NT2/D1 (cell line): ENCODE results near the gene KRT38.

Experiments used
- YY1 ChIP-seq: IDR thresholded peaks from 2 replicates; pipeline ENCODE4 v1.6.1; 2011; ENCODE audit not compliant: insufficient read length, insufficient read depth
- ZNF274 ChIP-seq: IDR thresholded peaks from 2 replicates; pipeline ENCODE4 v1.6.1; 2011; ENCODE audit warnings: mild to moderate bottlenecking, low read depth, low read length

DNA sequence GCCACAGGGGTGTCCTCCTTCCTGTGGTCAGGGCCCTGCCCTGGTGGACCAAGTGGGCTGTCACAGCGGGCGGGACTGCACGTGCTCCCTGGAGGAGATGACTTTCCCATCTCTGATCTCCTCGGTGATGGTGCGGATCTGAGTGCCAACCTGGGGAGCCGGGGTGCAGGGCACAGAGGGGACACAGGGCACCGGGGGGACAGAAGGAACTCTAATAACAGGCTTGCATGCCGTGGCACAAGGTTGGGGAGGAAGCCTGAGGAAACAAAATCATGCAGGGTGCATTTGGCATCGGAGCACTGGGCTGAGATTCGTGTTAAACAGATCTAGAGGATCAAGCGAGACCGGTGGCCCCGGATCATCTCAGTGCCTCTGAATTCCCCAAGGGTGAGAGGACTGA, 45.5 kb upstream of the KRT38 start:
- TF ChIP-seq ZNF274 (no peak), YY1 (no peak)
